B cell (primary cell): ENCODE results near the gene SLC4A8.

Source experiments
- EZH2 ChIP-seq: IDR thresholded peaks from 2 replicates; pipeline ENCODE4 v1.6.1; 2012; ENCODE audit warnings: borderline replicate concordance, low read depth, mild to moderate bottlenecking, moderate library complexity, low read length; ENCODE audit not compliant: insufficient read depth, poor library complexity, severe bottlenecking
- TF ChIP-seq, protein P1 (sequence below): fragments of 200-600 bp; IDR thresholded peaks from one replicate; pipeline ENCODE4 v1.8.0; 2022; ENCODE audit warnings: antibody characterized with exemption, mild to moderate bottlenecking

DNA sequence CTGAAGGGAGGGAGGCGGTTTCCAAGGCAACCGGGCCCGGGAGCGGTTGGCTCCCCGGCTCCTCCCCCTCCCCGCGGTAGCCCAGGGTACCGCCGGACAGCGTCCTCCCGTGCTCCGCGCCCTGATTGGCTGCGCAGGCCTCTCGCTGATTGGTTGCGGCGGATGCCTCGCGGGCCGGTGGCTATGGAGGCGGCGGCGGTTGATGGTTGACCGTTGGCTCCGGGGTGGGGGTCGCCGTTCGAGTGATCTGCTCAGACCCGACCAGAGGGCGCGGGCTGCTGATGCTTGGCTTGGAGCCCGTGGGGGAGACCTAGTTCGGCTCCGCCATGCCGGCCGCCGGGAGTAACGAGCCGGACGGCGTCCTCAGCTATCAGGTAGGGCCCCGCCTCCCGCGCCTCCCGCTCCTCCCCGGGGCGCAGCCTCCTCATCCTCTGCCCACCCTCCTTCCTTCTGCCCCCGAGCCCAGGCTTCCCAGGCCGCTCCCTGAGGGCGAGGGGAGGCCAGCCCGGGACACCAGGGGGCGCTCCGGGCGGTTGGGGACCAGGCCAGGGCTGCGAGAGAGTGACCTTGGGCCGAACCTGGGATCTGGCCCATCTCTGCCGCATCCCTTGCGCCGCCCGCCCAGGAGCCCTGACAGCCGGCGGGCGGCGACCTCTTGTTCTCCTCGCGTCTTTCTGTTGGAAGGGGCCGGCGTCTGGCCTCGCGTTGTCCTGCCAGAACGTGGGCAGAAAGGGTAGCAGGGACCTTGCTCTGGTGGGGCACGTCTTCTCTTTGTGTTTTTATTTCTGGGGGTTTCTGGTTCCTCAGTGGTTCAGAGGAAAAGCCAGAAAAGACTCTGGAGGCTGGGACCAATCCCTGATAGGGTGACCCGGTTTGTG lies at the start of gene SLC4A8:
- TF ChIP-seq, protein P1, sequence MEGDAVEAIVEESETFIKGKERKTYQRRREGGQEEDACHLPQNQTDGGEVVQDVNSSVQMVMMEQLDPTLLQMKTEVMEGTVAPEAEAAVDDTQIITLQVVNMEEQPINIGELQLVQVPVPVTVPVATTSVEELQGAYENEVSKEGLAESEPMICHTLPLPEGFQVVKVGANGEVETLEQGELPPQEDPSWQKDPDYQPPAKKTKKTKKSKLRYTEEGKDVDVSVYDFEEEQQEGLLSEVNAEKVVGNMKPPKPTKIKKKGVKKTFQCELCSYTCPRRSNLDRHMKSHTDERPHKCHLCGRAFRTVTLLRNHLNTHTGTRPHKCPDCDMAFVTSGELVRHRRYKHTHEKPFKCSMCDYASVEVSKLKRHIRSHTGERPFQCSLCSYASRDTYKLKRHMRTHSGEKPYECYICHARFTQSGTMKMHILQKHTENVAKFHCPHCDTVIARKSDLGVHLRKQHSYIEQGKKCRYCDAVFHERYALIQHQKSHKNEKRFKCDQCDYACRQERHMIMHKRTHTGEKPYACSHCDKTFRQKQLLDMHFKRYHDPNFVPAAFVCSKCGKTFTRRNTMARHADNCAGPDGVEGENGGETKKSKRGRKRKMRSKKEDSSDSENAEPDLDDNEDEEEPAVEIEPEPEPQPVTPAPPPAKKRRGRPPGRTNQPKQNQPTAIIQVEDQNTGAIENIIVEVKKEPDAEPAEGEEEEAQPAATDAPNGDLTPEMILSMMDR: peak; percentile 86
- no peak for TF ChIP-seq EZH2
